Esophagus muscularis mucosa (tissue), 4 donors: ENCODE measurements around the gene PLEKHD1.

ENCODE experiments used
- EP300 ChIP-seq: sonication (generic); formaldehyde crosslinking; IDR thresholded peaks from one replicate; pipeline ENCODE4 v1.6.1; 2017; ENCODE audit warnings: antibody characterized with exemption
- POLR2A ChIP-seq: fragments of 450-650 bp; IDR thresholded peaks from one replicate; pipeline ENCODE4 v1.6.1; 2017; ENCODE audit warnings: antibody characterized with exemption, moderate library complexity, mild to moderate bottlenecking, low read depth
- POLR2AphosphoS5 ChIP-seq, 2 donors: sonication (generic); formaldehyde crosslinking; IDR thresholded peaks; one replicate each; pipeline ENCODE4 v1.6.1; 2017; ENCODE audit warnings: antibody characterized with exemption in 2 of 2
- TF ChIP-seq, protein P1 (sequence below), 3 experiments: fragments of 200-600 bp in 2 of 3; fragments of 450-650 bp in 1 of 3; sonication (generic) in 2 of 3; IDR thresholded peaks; one replicate each; pipeline ENCODE4 v1.5.1; 2017 to 2019; ENCODE audit warnings: antibody characterized with exemption in 3 of 3, mild to moderate bottlenecking in 2 of 3, moderate library complexity in 1 of 3

DNA sequence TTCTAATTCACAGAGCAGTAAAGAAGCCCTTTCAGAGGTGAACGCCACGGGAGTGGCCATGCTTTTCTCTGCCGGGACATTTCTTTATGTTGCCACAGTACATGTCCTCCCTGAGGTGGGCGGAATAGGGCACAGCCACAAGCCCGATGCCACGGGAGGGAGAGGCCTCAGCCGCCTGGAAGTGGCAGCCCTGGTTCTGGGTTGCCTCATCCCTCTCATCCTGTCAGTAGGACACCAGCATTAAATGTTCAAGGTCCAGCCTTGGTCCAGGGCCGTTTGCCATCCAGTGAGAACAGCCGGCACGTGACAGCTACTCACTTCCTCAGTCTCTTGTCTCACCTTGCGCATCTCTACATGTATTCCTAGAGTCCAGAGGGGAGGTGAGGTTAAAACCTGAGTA is 26.2 kb upstream of the PLEKHD1 start:
- TF ChIP-seq, protein P1, sequence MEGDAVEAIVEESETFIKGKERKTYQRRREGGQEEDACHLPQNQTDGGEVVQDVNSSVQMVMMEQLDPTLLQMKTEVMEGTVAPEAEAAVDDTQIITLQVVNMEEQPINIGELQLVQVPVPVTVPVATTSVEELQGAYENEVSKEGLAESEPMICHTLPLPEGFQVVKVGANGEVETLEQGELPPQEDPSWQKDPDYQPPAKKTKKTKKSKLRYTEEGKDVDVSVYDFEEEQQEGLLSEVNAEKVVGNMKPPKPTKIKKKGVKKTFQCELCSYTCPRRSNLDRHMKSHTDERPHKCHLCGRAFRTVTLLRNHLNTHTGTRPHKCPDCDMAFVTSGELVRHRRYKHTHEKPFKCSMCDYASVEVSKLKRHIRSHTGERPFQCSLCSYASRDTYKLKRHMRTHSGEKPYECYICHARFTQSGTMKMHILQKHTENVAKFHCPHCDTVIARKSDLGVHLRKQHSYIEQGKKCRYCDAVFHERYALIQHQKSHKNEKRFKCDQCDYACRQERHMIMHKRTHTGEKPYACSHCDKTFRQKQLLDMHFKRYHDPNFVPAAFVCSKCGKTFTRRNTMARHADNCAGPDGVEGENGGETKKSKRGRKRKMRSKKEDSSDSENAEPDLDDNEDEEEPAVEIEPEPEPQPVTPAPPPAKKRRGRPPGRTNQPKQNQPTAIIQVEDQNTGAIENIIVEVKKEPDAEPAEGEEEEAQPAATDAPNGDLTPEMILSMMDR (IDR thresholded peaks at IDR 0.05) = no peak
- TF ChIP-seq POLR2AphosphoS5 (IDR thresholded peaks at IDR 0.05) (no peak), POLR2A (no peak), EP300 (no peak)
